BLaER1 treated with 17β-estradiol and CSF1 and Interleukin-3, amounts not matched to agents 10 nM and 100 nM (cell line): ENCODE results near the gene MKNK1.

ENCODE experiments used
- H3K27ac ChIP-seq, 11 experiments: shearing (Covaris generic); formaldehyde crosslinking; 2 replicates each; pipeline ENCODE4 v1.8.1; 2022
- H3K27me3 ChIP-seq, 11 experiments: shearing (Covaris generic); formaldehyde crosslinking; 2 replicates each; pipeline ENCODE4 v1.8.1; 2022
- H3K36me3 ChIP-seq, 11 experiments: shearing (Covaris generic); formaldehyde crosslinking; 2 replicates each; pipeline ENCODE4 v1.8.1; 2022
- H3K4me1 ChIP-seq, 10 experiments: shearing (Covaris generic); formaldehyde crosslinking; 2 replicates each; pipeline ENCODE4 v1.8.1; 2022
- H3K4me2 ChIP-seq, 11 experiments: shearing (Covaris generic); formaldehyde crosslinking; 2 replicates each; pipeline ENCODE4 v1.8.1; 2022
- H3K4me3 ChIP-seq, 10 experiments: shearing (Covaris generic); formaldehyde crosslinking; 2 replicates each; pipeline ENCODE4 v1.8.1; 2022
- H3K9ac ChIP-seq, 11 experiments: shearing (Covaris generic); formaldehyde crosslinking; 2 replicates each; pipeline ENCODE4 v1.8.1; 2022
- H3K9me3 ChIP-seq, 11 experiments: shearing (Covaris generic); formaldehyde crosslinking; replicated peaks in 1 of 11; 2 replicates each; pipeline ENCODE4 v1.8.1; 2022
- H4K20me1 ChIP-seq, 11 experiments: shearing (Covaris generic); formaldehyde crosslinking; 2 replicates each; pipeline ENCODE4 v1.8.1; 2022
- Cebpa-rat ChIP-seq, 11 experiments: shearing (Covaris generic); IDR thresholded peaks; 2 replicates each; pipeline ENCODE4 v1.8.1; 2022

MKNK1 gene

DNA sequence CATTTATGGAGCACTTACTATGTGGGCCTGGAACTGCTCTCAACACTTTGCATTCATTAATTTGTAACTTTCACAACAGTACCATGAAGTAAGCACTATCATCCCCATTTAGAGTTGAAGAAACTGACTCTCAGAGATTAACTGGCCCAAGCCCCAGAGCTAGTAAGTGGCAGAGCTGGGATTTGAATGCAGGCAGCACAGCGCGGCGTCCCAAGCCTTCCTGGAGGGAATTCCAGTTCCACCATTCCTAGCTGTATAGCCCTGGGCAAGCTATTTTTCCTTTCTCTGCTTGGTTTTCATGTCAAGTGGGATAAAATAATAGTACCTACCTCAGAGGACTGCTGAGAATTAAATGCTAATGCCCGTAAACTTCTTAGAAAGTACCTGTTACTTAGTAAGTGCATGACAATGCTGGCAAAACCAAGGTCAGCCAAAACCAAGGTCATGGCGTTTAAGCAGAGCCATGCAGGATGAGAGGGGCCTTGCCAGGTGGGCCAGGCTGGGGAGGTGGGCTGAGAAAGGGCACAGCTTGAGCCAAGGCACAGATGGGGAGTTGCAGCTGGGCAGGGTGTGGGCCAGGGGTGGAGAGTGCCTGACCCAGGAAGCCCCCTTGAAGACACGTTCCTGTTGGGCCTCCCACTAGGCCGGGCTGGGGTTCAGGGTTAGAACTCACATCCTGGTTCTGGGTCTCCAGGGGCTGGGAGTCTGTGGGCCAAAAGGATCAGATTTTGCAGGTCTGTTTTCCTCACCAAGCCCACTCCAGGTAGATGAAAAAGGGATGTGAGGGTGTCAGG, 48.0 kb downstream of the MKNK1 start:
- peaks cover 5 to 42% (median 34%) of the 10 kb centered on the region in 11 experiments for H3K36me3 ChIP-seq
- no peaks in the 10 kb centered on the region for H3K27me3 ChIP-seq
- H4K20me1 ChIP-seq, result peaks cover 0 to 52% (median 4%) of the 10 kb centered on the region in 11 experiments; a peak in 9 of 22 replicates
- H3K27ac ChIP-seq, result no peak overlapping the region
- no peak overlapping the region for H3K9ac ChIP-seq
- H3K4me2 ChIP-seq, result no peak overlapping the region
- no peaks in the 10 kb centered on the region for H3K9me3 ChIP-seq
- H3K4me3 ChIP-seq, result no peak overlapping the region
- no peak for TF ChIP-seq Cebpa-rat (IDR thresholded peaks at IDR 0.05)
- no peaks in the 10 kb centered on the region for H3K4me1 ChIP-seq

DNA sequence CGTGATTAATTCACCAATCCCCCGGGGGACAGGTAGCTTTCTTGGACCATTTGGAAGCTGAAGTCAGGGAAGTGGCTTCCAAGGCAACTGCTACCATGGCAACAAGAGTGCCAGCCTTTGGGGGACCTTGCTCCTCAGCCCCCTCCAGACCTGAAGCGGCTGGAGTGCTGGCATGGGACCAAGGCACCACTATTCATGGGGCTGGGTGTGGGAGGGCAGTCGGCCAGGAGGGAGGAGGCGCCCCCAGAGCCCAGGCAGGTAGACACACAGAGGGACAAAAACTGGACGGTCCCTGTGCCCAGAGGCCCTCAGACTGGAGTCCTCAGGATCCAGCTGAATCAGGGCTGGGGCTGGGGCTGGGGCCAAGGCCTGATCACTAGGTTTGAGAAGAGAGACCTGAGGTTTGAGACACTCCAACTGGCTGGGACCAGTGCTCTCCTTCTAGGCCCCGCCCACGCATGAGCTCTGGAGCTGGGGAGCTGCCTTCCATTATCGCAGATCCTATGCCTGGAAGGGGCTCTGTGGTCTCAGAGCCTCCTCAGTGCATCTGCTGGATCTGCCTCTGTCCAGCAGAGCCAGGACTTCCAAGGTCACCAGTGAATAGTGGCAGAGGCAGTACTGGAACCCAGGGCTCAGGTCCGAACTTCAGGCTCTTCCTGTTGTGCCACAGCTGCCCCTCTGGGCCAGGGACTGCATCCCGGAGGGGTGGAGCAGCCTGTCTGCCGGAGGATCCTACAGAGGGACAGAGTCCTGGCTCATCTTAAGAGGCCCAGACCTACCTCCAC, 49.3 kb downstream of the MKNK1 start:
- Histone ChIP-seq H3K4me3 (no peak overlapping the region), H4K20me1 (peaks cover 0 to 42% (median 4%) of the 10 kb centered on the region in 11 experiments; a peak in 9 of 22 replicates), H3K36me3 (peaks cover 5 to 29% (median 22%) of the 10 kb centered on the region in 11 experiments; a peak in 20 of 22 replicates), H3K27me3 (no peaks in the 10 kb centered on the region), H3K9me3 (no peaks in the 10 kb centered on the region), H3K4me2 (no peak overlapping the region), H3K4me1 (peaks cover 0 to 4% (median under 1%) of the 10 kb centered on the region in 10 experiments; a peak in 5 of 20 replicates), H3K9ac (no peak overlapping the region), H3K27ac (no peak overlapping the region)
- no peak for TF ChIP-seq Cebpa-rat (IDR thresholded peaks at IDR 0.05)

- peaks cover 0 to 37% (median 4%) of the 10 kb centered on the region in 11 experiments; a peak in 9 of 22 replicates for H4K20me1 ChIP-seq
- no peak overlapping the region for H3K27ac ChIP-seq
- no peaks in the 10 kb centered on the region for H3K27me3 ChIP-seq
- no peaks in the 10 kb centered on the region for H3K9me3 ChIP-seq
- no peak overlapping the region for H3K9ac ChIP-seq
- no peak overlapping the region for H3K4me3 ChIP-seq
- peaks cover 0 to 9% (median 5%) of the 10 kb centered on the region in 10 experiments; a peak in 5 of 20 replicates for H3K4me1 ChIP-seq
- H3K4me2 ChIP-seq, result no peak overlapping the region
- H3K36me3 ChIP-seq, result peaks cover 5 to 24% (median 19%) of the 10 kb centered on the region in 11 experiments; a peak in 19 of 22 replicates
- no peak for TF ChIP-seq Cebpa-rat (IDR thresholded peaks at IDR 0.05)
Measured at GRCh38 chr1:46554236-46554596, 49.9 kb downstream of the MKNK1 start.

- Histone ChIP-seq H3K36me3 (peaks cover 4 to 17% (median 13%) of the 10 kb centered on the region in 11 experiments; a peak in 19 of 22 replicates), H3K4me1 (peaks cover 0 to 9% (median 5%) of the 10 kb centered on the region in 10 experiments; a peak in 5 of 20 replicates)
- TF ChIP-seq Cebpa-rat (IDR thresholded peaks at IDR 0.05), result no peak
Measured at GRCh38 chr1:46553506-46553905, 50.6 kb downstream of the MKNK1 start.

GRCh38 chr1:46552357-46553237, 51.5 kb downstream of the MKNK1 start:
- no peaks in the 10 kb centered on the region for H3K27me3 ChIP-seq
- H3K36me3 ChIP-seq, result peaks cover 0 to 7% (median 4%) of the 10 kb centered on the region in 11 experiments; a peak in 9 of 22 replicates
- H3K4me2 ChIP-seq, result no peak overlapping the region
- H3K27ac ChIP-seq, result no peak overlapping the region
- H3K4me3 ChIP-seq, result no peak overlapping the region
- peaks cover 0 to 9% (median 5%) of the 10 kb centered on the region in 10 experiments; a peak in 5 of 20 replicates for H3K4me1 ChIP-seq
- TF ChIP-seq Cebpa-rat (IDR thresholded peaks at IDR 0.05), result no peak
- H3K9ac ChIP-seq, result no peak overlapping the region
- H3K9me3 ChIP-seq, result no peaks in the 10 kb centered on the region
- peaks cover 0 to 21% (median 0%) of the 10 kb centered on the region in 11 experiments; a peak in 8 of 22 replicates for H4K20me1 ChIP-seq

More at GRCh38 chr1:46553506-46553905, 50.6 kb downstream of the MKNK1 start:
- Histone ChIP-seq H3K9ac (no peak overlapping the region), H4K20me1 (peaks cover 0 to 30% (median 4%) of the 10 kb centered on the region in 11 experiments; a peak in 9 of 22 replicates), H3K9me3 (no peaks in the 10 kb centered on the region), H3K27ac (no peak overlapping the region), H3K4me3 (no peak overlapping the region), H3K27me3 (no peaks in the 10 kb centered on the region), H3K4me2 (no peak overlapping the region)

- Histone ChIP-seq H3K36me3 (no peaks in the 10 kb centered on the region), H3K27me3 (no peaks in the 10 kb centered on the region), H3K4me2 (no peak within 1 kb of the TSS), H3K9me3 (no peaks in the 10 kb centered on the region), H3K4me3 (no peak within 1 kb of the TSS), H3K27ac (no peak within 1 kb of the TSS), H4K20me1 (peaks cover 0 to 12% (median 0%) of the 10 kb centered on the region in 11 experiments; a peak in 3 of 22 replicates), H3K9ac (no peak within 1 kb of the TSS), H3K4me1 (peaks cover 0 to 9% (median 5%) of the 10 kb centered on the region in 10 experiments; a peak in 5 of 20 replicates)
- TF ChIP-seq Cebpa-rat (IDR thresholded peaks at IDR 0.05), result no peak
Measured at GRCh38 chr1:46551597-46552095, 52.4 kb downstream of the MKNK1 start, which contains the start of gene KNCN. Gene KNCN, minus strand, starts transcription at chr1:46551647. Its CDS starts 432 bp downstream, at chr1:46551215.

DNA sequence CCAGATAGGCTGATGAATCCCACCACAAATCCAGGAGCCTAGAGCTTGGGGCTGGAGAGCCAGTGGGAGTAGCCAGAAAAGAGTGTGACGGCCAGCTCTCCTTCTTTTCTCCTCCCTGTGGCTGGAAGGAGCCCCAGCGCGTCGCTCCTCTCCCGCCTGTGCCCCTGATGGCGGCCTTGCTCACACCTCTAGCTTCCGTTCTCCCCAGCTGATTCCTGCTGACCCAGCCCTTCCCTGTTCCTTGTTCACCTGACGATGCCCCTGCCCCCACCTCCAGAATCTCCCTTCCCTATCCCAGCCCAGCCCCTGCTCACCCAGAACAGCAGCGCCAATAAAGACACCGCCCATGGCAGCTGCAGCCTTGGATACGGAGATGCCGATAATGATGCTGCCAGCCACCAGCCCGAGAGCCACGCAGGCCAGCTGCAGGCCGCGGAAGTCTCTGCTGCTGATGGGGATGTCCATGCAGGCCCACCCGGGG, 53.3 kb downstream of the MKNK1 start:
- H3K36me3 ChIP-seq, result no peaks in the 10 kb centered on the region
- no peak for TF ChIP-seq Cebpa-rat (IDR thresholded peaks at IDR 0.05)
- peaks cover 0 to 6% (median 0%) of the 10 kb centered on the region in 11 experiments; a peak in 2 of 22 replicates for H4K20me1 ChIP-seq
- no peaks in the 10 kb centered on the region for H3K27me3 ChIP-seq
- H3K4me2 ChIP-seq, result no peak overlapping the region
- H3K4me1 ChIP-seq, result peaks cover 0 to 10% (median 6%) of the 10 kb centered on the region in 10 experiments; a peak in 5 of 20 replicates
- no peaks in the 10 kb centered on the region for H3K9me3 ChIP-seq
- H3K9ac ChIP-seq, result no peak overlapping the region
- H3K27ac ChIP-seq, result no peak overlapping the region
- H3K4me3 ChIP-seq, result no peak overlapping the region
